Putamen (tissue), 1 donor: ENCODE results near the gene LRRC49.
"Not testable (repeated sequence)": the region's sequence is repeated elsewhere in the genome, so short reads cannot be mapped to it uniquely, and the experiment has no call there.

ENCODE experiments used
- DNase-seq: peaks from one replicate; pipeline ENCODE4 v3.0.0-alpha.2; 2016; ENCODE audit warnings: low spot score

The LRRC49 gene, protein sequence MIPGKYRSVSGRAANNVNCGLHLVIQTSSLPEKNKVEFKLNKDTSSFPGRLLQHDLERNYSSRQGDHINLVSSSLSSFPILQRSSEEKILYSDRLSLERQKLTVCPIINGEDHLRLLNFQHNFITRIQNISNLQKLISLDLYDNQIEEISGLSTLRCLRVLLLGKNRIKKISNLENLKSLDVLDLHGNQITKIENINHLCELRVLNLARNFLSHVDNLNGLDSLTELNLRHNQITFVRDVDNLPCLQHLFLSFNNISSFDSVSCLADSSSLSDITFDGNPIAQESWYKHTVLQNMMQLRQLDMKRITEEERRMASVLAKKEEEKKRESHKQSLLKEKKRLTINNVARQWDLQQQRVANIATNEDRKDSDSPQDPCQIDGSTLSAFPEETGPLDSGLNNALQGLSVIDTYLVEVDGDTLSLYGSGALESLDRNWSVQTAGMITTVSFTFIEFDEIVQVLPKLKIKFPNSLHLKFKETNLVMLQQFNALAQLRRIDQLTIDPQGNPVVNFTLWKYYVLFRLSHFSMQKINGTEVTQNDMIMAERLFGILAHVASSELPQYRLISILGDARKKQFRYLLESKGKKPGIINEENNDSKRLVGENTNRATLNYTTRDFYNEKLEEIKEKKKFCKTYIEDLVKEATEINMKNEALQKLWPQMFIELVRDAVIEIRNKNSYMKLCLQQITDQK

DNA sequence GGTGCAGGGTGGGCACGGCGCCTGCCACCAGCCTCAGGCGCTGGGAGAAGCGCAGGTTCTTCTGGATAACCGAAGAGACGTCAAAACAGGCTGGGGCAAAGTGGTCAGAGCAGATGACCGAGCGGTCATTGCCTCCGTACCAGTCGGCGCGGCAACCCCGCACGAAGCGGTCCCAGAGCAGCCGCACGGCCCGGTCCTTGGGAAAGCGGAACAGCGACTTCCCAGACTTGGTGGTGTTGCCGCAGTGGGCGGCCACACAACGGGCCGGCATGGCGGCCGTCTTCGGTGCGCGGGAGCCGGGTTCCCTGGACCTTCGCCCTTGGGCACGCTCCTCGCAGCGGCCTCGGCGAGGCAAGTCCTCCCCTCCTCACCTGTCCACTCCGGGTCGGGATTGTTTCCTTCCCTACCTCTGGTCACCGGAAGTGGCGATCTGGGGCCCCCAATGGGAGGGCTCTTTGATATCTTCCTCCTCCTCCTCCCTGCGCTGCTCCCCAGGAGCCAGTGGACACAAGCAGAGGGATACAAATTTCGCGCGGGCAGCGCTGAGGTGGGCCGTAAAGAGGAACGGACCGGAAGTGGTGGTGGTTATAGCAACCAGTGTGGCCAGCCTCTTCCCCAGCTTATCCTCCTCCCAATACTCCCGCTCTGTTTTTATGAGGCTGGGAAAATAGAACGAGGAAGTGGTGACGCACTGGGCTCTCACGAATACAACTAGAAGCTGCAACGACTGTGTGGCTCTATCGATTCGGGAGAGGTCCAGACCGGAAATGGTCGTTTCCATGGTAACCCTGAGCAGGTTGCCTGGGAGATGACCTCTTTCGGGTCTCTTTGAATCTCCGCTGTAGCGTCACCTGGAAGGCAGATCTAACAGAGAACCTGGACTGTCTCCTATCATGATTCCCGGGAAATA lies at the start of gene LRRC49, which contains the start of gene THAP10:
Gene LRRC49 (plus strand): TSS at position 825 of the 910 bp plus-strand sequence. CDS start 69 bp downstream, at position 894.
Gene THAP10 (minus strand): TSS at position 432 of the 910 bp plus-strand sequence. CDS start 161 bp downstream, at position 271.
- peak; percentile 88 for DNase-seq

DNA sequence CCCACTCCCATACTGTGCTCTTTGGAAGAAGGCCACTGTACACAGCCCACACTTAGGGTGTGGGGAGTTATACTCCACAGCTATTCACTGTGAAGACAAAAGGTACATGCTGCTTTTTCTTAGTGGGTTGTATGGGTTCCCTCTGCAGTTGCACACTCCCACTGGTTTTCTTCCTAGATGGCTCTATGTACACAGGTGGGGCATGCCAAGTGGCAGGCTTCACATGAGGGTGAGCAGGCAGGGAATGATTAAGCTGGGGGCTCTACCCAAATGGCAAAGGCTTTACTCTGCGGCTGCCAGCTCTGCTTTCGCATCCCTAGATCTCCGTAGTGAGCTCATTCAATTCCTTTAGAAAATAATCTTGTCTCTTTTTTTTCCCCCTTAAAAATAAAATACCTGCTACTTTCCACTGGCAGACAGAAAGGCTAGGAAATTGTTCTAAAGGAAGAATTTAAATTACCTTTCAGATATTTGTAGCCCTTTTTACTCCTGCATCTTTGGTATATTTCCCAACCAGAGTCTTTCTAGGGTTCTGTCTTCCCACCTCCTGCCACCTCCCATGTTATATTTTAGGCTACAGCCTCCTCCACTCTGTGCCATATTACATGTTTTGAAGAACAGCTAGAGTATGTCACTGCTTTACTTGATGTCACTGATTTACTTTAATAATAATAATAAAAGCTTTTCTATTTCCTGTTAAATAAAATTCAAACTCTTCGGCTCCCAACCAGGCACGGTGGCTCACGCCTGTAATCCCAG lies 46.8 kb upstream of the LRRC49 start:
- DNase-seq: no peak

DNA sequence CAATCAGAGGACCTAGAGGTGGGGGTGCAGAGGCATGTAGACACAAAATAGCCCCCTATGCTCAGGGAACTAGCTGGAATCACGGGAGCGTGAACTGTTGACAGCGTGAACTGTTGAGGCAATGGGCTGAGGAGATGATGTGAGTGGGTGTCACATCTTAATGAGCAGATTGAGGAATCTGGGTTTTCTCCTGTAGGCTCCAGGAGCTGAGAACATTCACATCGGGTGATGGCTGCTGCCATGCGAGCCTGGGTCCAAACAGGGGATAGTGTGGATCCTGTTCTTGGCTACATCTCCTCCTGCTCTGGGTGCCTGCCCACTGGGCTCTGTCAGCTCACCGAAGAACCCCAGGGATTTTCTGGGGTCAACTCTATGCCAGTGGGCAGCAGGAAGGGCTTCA lies 40.7 kb upstream of the LRRC49 start:
- no peak for DNase-seq

DNA sequence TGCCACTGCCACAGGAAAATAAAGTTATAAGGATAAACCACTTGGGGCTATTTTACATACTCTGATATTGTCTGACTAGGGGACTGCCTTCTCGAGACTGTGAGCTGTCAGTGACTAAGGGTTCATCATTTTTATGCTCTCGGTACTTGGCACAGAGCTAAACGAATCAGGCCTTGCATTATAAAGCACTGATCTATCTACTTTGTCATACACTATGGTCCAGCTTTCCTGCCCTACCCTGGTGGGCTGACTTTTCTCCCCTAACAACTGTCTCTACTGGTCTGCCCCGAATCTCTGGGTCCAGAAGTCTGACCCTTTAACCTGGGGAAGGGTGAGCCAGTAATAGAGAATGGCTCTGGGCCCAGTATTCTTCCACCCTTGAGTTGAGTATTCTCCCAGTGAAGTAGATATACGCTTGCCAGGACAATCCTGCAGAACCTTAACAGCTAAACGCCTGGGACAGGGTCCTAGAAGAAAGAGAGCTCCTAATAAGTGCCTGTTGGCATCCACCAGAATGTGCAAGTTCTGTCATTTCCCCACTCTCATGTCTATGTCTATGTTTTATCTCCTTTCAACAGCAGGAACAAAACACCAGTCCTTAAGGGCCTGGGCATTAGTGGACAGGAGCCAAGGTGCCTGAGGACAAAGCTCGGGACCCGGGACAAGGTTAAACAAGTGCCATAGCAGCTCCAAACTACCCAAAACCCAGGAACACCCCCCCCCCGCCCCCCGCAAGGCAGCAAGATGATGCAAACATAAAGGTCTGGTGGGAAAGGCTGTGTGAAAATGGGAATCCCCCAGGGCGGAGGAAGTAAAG lies 39.9 kb upstream of the LRRC49 start:
- DNase-seq: no peak

DNA sequence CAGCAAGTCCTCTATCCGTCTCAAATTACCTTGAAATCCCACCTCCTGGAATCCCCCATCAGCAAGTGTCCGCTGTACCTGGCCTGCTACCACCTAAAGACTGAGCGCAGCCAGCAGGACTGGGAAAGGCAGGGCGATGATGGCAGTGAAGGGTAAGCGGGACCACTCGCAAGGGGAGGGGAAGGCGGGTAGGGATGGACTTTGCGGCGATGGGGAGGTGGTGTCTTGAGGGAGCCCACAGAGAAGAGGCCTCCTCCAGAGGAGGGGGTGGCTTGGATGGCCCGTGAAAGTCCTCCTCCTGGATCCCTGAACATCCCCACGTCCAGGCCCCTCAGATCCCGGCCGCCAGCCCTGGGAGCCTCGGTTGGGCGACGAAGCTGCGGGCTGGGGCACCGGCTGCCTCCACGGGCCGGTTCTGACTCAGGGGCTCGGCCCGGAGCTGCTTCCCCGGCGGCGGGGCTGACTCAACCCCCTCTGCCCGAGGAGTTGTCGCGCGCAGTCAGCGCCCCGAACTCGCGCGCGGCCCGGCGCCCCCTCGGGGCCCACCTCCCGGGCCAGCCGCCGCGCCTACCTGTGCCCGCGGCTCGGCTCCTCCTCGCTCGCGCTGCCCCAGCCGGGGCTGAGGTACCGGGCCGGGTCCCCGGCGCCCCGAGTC lies 39.2 kb upstream of the LRRC49 start:
- DNase-seq: no peak

DNA sequence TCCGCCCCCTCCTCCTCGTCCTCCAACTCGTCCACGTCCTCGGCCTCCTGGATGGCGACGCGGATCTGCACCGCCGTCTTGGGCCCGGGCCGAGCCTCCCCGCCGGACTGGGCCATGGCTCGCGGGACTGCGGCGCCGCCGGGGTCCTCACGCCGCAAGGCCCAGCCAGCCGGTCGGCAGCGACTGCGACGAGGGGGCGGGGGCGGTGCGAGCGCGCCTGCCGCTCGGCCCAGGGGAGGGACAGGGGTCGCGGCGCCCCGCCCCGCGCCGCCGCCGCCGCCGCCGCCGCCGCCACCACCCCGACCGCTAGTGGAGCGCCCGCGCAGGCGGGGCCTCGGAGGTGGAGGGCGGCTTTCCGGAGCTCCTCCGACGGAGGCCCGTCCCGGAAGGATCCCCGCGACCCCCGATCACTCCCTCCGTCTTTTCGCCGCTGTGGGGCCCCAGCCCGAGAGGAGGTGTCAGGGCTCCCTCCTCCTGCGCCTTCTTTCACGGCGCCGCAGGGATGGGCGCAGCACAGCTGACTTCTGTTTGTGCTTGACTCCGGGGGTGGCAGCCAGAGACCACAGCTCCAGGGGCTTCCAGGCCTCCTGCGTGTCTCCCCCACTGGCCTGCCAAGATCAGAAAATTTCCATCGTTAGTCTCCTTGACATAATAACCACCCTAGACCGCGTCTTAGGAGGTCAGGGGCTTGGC lies 38.5 kb upstream of the LRRC49 start, which contains the start of gene LARP6:
Gene LARP6 (minus strand): TSS at position 185 of the 693 bp plus-strand sequence. CDS start 69 bp downstream, at position 116.
- no peak for DNase-seq

- DNase-seq: no peak
These were observed 38.0 kb upstream of the LRRC49 start for GRCh38 chr15:70854666-70854976.

- no peak for DNase-seq
These were observed 36.9 kb upstream of the LRRC49 start for GRCh38 chr15:70855764-70856163.

- DNase-seq: no peak
These were observed 36.3 kb upstream of the LRRC49 start for GRCh38 chr15:70856177-70856883.

- peak; percentile 84 for DNase-seq
These were observed 35.6 kb upstream of the LRRC49 start for GRCh38 chr15:70856884-70857561.

GRCh38 chr15:70857562-70858285 lies 34.9 kb upstream of the LRRC49 start:
- DNase-seq: no peak

- DNase-seq: not testable (repeated sequence)
These were observed 33.9 kb upstream of the LRRC49 start for GRCh38 chr15:70858614-70859321.

GRCh38 chr15:70859322-70859908 lies 33.2 kb upstream of the LRRC49 start:
- no peak for DNase-seq

DNA sequence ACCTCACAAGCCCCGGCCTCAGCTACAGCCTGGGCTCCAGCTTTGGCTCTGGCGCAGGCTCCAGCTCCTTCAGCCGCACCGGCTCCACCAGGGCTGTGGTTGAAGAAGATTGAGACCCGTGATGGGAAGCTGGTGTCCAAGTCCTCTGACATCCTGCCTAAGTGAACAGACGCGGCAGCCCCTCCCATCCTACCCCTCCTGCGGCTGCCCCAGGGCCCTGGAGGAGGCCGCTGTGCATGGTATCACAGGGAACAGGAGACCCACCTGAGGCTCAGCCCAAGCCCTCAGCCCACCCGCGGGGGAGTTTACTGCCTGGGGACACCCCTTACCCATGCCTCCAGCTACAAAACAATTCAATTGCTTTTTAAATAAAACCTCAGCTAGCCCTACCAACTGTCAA lies 32.6 kb upstream of the LRRC49 start:
- no peak for DNase-seq

DNA sequence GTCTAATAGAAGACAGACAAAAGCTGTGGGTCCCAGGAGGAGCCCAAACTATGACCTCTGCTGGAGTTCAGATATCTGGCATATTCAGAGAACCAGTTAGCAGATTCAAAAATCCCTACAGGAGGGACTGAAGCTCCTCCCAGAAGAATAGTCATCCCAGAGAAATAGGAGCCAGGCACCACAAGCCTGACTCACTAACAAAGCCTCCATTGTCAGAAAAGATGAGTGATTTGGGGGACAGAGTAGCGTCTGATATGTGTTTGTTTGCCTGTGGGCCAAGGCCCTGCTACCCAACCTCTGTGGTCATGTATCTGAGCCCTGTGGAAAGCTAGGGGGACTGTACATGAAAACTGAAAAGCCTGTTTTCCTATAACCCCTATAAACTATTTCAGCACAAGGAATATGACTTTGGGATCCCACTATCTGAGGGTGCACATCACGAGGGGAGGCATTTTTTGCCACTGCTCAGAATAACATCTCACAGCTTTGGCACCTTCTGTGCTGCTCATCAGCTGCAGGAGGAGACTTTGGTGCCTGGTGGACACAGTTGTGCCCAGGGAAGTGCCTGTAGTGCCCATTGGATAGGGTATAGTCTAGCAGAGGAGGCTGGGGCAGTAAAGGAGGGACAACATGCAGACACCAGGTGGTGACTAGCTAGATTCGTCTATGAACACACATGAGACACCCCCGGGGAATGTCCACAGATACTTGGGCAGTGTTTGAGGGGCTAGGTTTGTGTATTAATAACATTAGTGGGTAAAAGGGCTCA lies 29.0 kb upstream of the LRRC49 start:
- DNase-seq: peak; percentile 96
